ENCODE data around the gene ZCCHC12.
A peak's percentile ranks its signal among the peaks of the same experiment; 100 is the strongest.
"Not testable (repeated sequence)": the region's sequence is repeated elsewhere in the genome, so short reads cannot be mapped to it uniquely, and the experiment has no call there.

Gene ZCCHC12
- total RNA-seq = 0 to 0.54 (median 0.33) reads per million in 4 donors

- DNase-seq = peak in 3 of 5 donors; percentile 8 to 23 (median 22)
These were observed at the start of gene ZCCHC12 for GRCh38 chrX:118823263-118824172. ZCCHC12 (plus strand) TSS chrX:118823824; CDS start chrX:118825245, 1,421 bp downstream.

GRCh38 chrX:118779581-118779980 is 44.0 kb upstream of the ZCCHC12 start:
- DNase-seq = no peak

GRCh38 chrX:118780509-118780908 is 43.1 kb upstream of the ZCCHC12 start:
- DNase-seq = no peak

GRCh38 chrX:118780911-118781310 is 42.7 kb upstream of the ZCCHC12 start:
- DNase-seq = no peak

- no peak for DNase-seq
These were observed 27.9 kb upstream of the ZCCHC12 start for GRCh38 chrX:118795528-118796280.

GRCh38 chrX:118802857-118803256 is 20.8 kb upstream of the ZCCHC12 start:
- no peak for DNase-seq

- DNase-seq = peak in 2 of 5 donors; percentile 6 to 32
These were observed 16.2 kb upstream of the ZCCHC12 start for GRCh38 chrX:118807151-118808017.

GRCh38 chrX:118817257-118817656 is 6.4 kb upstream of the ZCCHC12 start:
- DNase-seq = not testable (repeated sequence)

GRCh38 chrX:118824173-118824730 is 628 bp downstream of the ZCCHC12 start:
- no peak for DNase-seq

- no peak for DNase-seq
These were observed 1.6 kb downstream of the ZCCHC12 start for GRCh38 chrX:118825227-118825626.

GRCh38 chrX:118839334-118839958 is 15.8 kb downstream of the ZCCHC12 start:
- DNase-seq = peak; percentile 13 to 42 (median 34)

GRCh38 chrX:118847676-118848075 is 24.1 kb downstream of the ZCCHC12 start:
- peak in 1 of 5 donors; percentile 28 for DNase-seq

- DNase-seq = no peak
These were observed 30.0 kb downstream of the ZCCHC12 start for GRCh38 chrX:118853596-118853995.

- no peak for DNase-seq
These were observed 32.2 kb downstream of the ZCCHC12 start for GRCh38 chrX:118855681-118856310.

- no peak for DNase-seq
These were observed 33.4 kb downstream of the ZCCHC12 start for GRCh38 chrX:118857006-118857405.

- no peak for DNase-seq
These were observed 37.7 kb downstream of the ZCCHC12 start for GRCh38 chrX:118861338-118861737.

- no peak for DNase-seq
These were observed 38.5 kb downstream of the ZCCHC12 start for GRCh38 chrX:118862091-118862490.

- DNase-seq = no peak
These were observed 39.4 kb downstream of the ZCCHC12 start for GRCh38 chrX:118862979-118863378.

- DNase-seq = no peak
These were observed 40.5 kb downstream of the ZCCHC12 start for GRCh38 chrX:118864063-118864635.

- no peak for DNase-seq
These were observed 41.6 kb downstream of the ZCCHC12 start for GRCh38 chrX:118865231-118865630.

- no peak for DNase-seq
These were observed 43.6 kb downstream of the ZCCHC12 start for GRCh38 chrX:118867251-118867650.
